Measurements from ENCODE around the gene KPNA3. TPM values are rescaled to one million over a fixed set of nuclear protein-coding genes. Genes with fewer than 3 reads are reported as not detected.
"Not testable (repeated sequence)": the region's sequence is repeated elsewhere in the genome, so short reads cannot be mapped to it uniquely, and the experiment has no call there.

The KPNA3 gene
- total RNA-seq, 1 experiment from 2014 or later: 14.4 TPM

DNA sequence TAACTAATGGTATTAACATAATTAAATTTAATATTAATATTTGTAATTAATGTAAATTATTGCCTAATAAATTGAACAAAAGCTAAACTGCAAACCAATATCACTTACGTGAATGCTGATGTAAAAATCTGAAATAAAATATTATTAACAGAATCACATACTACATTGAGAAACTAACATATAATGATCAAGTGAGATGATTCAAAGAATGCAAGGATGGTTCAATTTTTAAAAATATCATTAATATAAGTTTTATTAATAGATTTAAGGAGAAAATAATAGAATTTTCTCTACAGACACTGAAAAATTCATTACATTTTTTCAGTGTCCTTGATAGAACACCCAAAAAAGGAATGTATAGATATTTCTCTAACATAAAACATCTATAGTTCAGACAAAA, 77.7 kb downstream of the KPNA3 start:
- Histone ChIP-seq H3K4me1 (ENCODE audit: insufficient read depth, low read length) (no peaks in the 10 kb centered on the region), H3K9ac (ENCODE audit: low read length) (no peak overlapping the region), H3K9me2 (replicated peaks; ENCODE audit: low read length) (no peaks in the 10 kb centered on the region), H3K4me2 (ENCODE audit: low read length) (no peak overlapping the region), H3K4me3 (ENCODE audit: low read length) (no peak overlapping the region), H3K27ac (ENCODE audit: low read length) (no peak overlapping the region), H3K79me2 (ENCODE audit: low read length) (no peaks in the 10 kb centered on the region), H3K36me3 (ENCODE audit: low read depth, low read length) (peaks cover 27% of the 10 kb centered on the region), H3K27me3 (ENCODE audit: low read length) (no peaks in the 10 kb centered on the region), H3K9me3 (ENCODE audit: low read length) (peaks cover 8% of the 10 kb centered on the region; the same call in 1 of the 2 replicates), H2AFZ (ENCODE audit: low read length) (no peak overlapping the region), H3F3A (ENCODE audit: low read length, unreplicated experiment) (no peaks in the 10 kb centered on the region), H4K20me1 (ENCODE audit: low read length) (no peaks in the 10 kb centered on the region)
- CTCF ChIA-PET: no interaction called here
- no TSS peak for BruUV-seq (replicated peaks)
- TF ChIP-seq EZH2phosphoT487 (IDR thresholded peaks at IDR 0.05; ENCODE audit: borderline replicate concordance, low read length) (no peak), EZH2 (IDR thresholded peaks at IDR 0.05; ENCODE audit: low read length, unreplicated experiment) (no peak)
- TF ChIP-seq, protein P1, sequence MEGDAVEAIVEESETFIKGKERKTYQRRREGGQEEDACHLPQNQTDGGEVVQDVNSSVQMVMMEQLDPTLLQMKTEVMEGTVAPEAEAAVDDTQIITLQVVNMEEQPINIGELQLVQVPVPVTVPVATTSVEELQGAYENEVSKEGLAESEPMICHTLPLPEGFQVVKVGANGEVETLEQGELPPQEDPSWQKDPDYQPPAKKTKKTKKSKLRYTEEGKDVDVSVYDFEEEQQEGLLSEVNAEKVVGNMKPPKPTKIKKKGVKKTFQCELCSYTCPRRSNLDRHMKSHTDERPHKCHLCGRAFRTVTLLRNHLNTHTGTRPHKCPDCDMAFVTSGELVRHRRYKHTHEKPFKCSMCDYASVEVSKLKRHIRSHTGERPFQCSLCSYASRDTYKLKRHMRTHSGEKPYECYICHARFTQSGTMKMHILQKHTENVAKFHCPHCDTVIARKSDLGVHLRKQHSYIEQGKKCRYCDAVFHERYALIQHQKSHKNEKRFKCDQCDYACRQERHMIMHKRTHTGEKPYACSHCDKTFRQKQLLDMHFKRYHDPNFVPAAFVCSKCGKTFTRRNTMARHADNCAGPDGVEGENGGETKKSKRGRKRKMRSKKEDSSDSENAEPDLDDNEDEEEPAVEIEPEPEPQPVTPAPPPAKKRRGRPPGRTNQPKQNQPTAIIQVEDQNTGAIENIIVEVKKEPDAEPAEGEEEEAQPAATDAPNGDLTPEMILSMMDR (conservative IDR thresholded peaks at IDR 0.05; ENCODE audit: low read depth, low read length): no peak
- intact Hi-C loops (cut with micrococcal nuclease): no loop called here
- DNase-seq: no peak
- no peak for ATAC-seq
- POLR2A ChIA-PET (ENCODE audit: unreplicated experiment): no interaction called here

DNA sequence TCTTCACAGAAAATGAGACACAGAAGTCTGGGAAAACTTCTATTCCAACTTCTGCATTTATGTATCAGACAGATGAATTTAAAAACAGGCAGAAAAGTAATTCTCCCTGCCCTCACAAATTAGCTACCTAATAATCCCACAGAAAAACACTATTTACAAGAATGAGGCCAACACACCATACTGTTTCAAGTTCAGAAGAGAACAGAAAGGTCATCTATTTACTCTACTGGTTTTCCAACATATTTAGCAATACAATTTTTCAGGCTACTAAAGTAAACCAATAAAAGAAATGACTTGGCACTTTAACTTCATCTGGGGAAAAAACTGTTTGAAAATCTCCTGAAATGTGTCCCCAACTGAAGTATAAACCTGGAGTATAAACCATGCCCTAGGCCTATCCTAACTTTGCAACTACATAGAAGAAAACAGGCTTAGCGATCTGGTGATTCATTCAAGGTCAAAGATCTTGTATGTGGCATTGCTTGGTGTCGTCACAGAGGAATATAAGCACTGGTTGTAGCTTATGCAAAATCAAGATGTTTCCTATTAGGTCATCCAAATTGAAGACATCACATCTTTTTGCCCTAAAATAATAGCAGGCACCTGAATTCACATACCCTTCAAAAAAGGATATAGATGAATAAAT, 81.1 kb downstream of the KPNA3 start:
- no peak overlapping the region for H3K9ac ChIP-seq (ENCODE audit: low read length)
- peaks cover 16% of the 10 kb centered on the region for H3K36me3 ChIP-seq (ENCODE audit: low read depth, low read length)
- ATAC-seq (peak; percentile 73), DNase-seq (peak; percentile 43)
- no peak overlapping the region for H3K4me3 ChIP-seq (ENCODE audit: low read length)
- H3K79me2 ChIP-seq (ENCODE audit: low read length): no peaks in the 10 kb centered on the region
- TF ChIP-seq, protein P1 (conservative IDR thresholded peaks at IDR 0.05; ENCODE audit: low read depth, low read length): no peak
- no peak for TF ChIP-seq EZH2phosphoT487 (IDR thresholded peaks at IDR 0.05; ENCODE audit: borderline replicate concordance, low read length)
- no peak for TF ChIP-seq EZH2 (IDR thresholded peaks at IDR 0.05; ENCODE audit: low read length, unreplicated experiment)
- no peaks in the 10 kb centered on the region for H3K27me3 ChIP-seq (ENCODE audit: low read length)
- POLR2A ChIA-PET (ENCODE audit: unreplicated experiment): no interaction called here
- no peaks in the 10 kb centered on the region for H4K20me1 ChIP-seq (ENCODE audit: low read length)
- intact Hi-C loops (cut with micrococcal nuclease): no loop called here
- no peak overlapping the region for H3K27ac ChIP-seq (ENCODE audit: low read length)
- peaks cover 8% of the 10 kb centered on the region; the same call in 1 of the 2 replicates for H3K9me3 ChIP-seq (ENCODE audit: low read length)
- CTCF ChIA-PET: no interaction called here
- H3K4me1 ChIP-seq (ENCODE audit: insufficient read depth, low read length): no peaks in the 10 kb centered on the region
- H3F3A ChIP-seq (ENCODE audit: low read length, unreplicated experiment): no peaks in the 10 kb centered on the region
- H3K9me2 ChIP-seq (replicated peaks; ENCODE audit: low read length): no peaks in the 10 kb centered on the region
- H2AFZ ChIP-seq (ENCODE audit: low read length): no peak overlapping the region
- H3K4me2 ChIP-seq (ENCODE audit: low read length): no peak overlapping the region
- no TSS peak for BruUV-seq (replicated peaks)

DNA sequence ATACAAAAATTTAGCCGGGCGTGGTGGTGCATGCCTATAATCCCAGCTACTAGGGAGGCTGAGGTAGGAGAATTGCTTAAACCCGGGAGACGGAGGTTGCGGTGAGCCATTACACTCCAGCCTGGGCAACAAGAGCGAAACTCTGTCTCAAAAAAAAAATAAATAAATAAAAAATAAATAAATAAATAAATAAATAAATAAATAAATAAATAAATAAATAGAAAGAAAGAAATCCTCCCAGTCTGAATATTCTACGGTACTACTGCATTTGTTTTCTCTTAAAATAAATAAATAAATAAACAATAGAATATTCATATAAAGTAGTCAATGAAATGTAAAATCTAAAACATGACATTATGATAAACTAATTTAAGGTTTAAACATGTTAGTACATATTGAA, 88.2 kb downstream of the KPNA3 start:
- CTCF ChIA-PET; H3K36me3 ChIP-seq (ENCODE audit: low read depth, low read length): not testable (repeated sequence)

More for the DNA sequence above, 88.2 kb downstream of the KPNA3 start:
- H3K9me2 ChIP-seq (replicated peaks; ENCODE audit: low read length); H3K4me1 ChIP-seq (ENCODE audit: insufficient read depth, low read length); intact Hi-C loops (cut with micrococcal nuclease); ATAC-seq; H3K27ac ChIP-seq (ENCODE audit: low read length); H3K27me3 ChIP-seq (ENCODE audit: low read length); H4K20me1 ChIP-seq (ENCODE audit: low read length); BruUV-seq (replicated peaks); H3K79me2 ChIP-seq (ENCODE audit: low read length); DNase-seq; H3K4me3 ChIP-seq (ENCODE audit: low read length); H3K4me2 ChIP-seq (ENCODE audit: low read length); H3F3A ChIP-seq (ENCODE audit: low read length, unreplicated experiment); POLR2A ChIA-PET (ENCODE audit: unreplicated experiment); H2AFZ ChIP-seq (ENCODE audit: low read length); H3K9ac ChIP-seq (ENCODE audit: low read length); H3K9me3 ChIP-seq (ENCODE audit: low read length): not testable (repeated sequence)
